ENCODE data around the gene CFAP126. TPM values are rescaled to one million over a fixed set of nuclear protein-coding genes. Genes with fewer than 3 reads are reported as not detected.
"Not testable (repeated sequence)": the region's sequence is repeated elsewhere in the genome, so short reads cannot be mapped to it uniquely, and the experiment has no call there.

CFAP126 gene
- total and polyA plus RNA-seq, 11 donors, result not detected

DNA sequence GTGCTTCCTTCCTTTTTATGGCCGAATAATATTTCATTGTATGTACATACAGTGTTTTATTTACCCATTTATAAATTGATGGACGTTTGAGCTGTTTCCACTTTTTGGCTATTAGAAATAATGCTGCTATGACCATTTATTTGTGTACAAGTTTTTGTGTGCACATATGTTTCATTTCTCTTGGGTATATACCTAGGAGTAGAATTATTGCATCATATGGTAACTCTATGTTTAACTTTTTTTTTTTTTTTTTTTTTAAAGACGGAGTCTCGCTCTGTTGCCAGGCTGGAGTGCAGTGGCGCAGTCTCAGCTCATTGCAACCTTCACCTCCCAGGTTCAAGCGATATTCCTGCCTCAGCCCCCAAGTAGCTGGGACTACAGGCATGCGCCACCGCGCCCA, 34.5 kb downstream of the CFAP126 start:
- H3K36me3 ChIP-seq, result peaks cover 0 to 100% (median 96%) of the 10 kb centered on the region in 9 donors
- intact Hi-C loops (cut with DNase I), result no loop called here
- no peak overlapping the region for H3K27ac ChIP-seq
- no peaks in the 10 kb centered on the region for H3K9me3 ChIP-seq
- no peaks in the 10 kb centered on the region for H3K4me1 ChIP-seq
- no peak overlapping the region for H3K4me3 ChIP-seq
- H3K27me3 ChIP-seq, result no peaks in the 10 kb centered on the region
- WGBS, 4 donors, result 92 to 97% (median 95%) methylated on average over 9 of the region's 9 CpGs
- ATAC-seq (no peak), DNase-seq (no peak)
- TF ChIP-seq, protein P1, sequence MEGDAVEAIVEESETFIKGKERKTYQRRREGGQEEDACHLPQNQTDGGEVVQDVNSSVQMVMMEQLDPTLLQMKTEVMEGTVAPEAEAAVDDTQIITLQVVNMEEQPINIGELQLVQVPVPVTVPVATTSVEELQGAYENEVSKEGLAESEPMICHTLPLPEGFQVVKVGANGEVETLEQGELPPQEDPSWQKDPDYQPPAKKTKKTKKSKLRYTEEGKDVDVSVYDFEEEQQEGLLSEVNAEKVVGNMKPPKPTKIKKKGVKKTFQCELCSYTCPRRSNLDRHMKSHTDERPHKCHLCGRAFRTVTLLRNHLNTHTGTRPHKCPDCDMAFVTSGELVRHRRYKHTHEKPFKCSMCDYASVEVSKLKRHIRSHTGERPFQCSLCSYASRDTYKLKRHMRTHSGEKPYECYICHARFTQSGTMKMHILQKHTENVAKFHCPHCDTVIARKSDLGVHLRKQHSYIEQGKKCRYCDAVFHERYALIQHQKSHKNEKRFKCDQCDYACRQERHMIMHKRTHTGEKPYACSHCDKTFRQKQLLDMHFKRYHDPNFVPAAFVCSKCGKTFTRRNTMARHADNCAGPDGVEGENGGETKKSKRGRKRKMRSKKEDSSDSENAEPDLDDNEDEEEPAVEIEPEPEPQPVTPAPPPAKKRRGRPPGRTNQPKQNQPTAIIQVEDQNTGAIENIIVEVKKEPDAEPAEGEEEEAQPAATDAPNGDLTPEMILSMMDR (IDR thresholded peaks at IDR 0.05), result no peak
- no peak for TF ChIP-seq POLR2A (IDR thresholded peaks at IDR 0.05)

DNA sequence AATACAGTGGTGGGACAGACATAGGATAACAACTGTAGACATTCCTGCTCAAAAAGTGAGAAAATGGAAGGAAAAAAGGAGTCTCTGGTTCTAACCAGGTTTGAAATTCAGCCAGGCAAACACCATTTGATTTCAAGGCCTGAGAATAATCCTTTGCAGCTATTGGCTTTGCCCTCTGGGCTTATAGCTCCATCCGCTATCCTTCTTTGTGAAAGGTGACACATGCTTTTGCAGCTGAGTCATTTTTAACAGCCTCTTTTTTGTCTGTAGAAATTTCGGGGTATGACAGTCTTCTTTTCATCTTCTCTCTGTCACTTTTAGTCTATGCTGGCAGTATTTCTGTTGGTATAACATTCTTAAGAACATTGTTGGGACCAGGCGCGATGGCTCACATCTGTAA, 37.3 kb downstream of the CFAP126 start:
- H3K9me3 ChIP-seq, result no peaks in the 10 kb centered on the region
- no peak overlapping the region for H3K4me3 ChIP-seq
- H3K27me3 ChIP-seq, result no peaks in the 10 kb centered on the region
- H3K27ac ChIP-seq, result no peak overlapping the region
- no peaks in the 10 kb centered on the region for H3K4me1 ChIP-seq
- DNase-seq, result no peak
- intact Hi-C loops (cut with DNase I), result no loop called here
- ATAC-seq, result no peak
- no peak for TF ChIP-seq POLR2A (IDR thresholded peaks at IDR 0.05)
- TF ChIP-seq, protein P1 (IDR thresholded peaks at IDR 0.05), result no peak
- peaks cover 0 to 100% (median 98%) of the 10 kb centered on the region in 9 donors for H3K36me3 ChIP-seq
- WGBS, 4 donors, result 83 to 95% (median 93%) methylated on average over 4 of the region's 4 CpGs

DNA sequence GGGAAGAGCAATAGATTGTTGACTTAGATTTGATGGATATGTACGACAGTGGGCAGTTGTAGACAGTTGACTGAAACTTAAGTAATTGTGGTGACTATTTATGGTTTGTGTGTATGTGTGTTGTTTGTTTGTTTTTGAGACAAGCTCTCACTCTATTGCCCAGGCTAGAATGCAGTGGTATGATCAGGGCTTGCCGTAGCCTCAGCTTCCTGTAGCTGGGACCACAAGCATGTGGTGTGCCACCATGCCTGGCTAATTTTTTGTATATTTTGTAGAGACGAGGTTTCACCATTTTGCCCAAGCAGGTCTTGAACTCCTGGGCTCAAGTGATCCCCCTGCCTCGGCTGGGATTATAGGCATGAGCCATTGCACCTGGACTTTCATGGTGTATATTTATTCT, 43.7 kb downstream of the CFAP126 start:
- Histone ChIP-seq H3K4me3 (no peak overlapping the region), H3K27me3 (no peaks in the 10 kb centered on the region), H3K4me1 (no peaks in the 10 kb centered on the region), H3K27ac (no peak overlapping the region), H3K9me3 (no peaks in the 10 kb centered on the region), H3K36me3 (peaks cover 0 to 83% (median 59%) of the 10 kb centered on the region in 9 donors)
- 85 to 95% (median 92%) methylated on average over 4 of the region's 4 CpGs for WGBS, 4 donors
- DNase-seq, result no peak
- intact Hi-C loops (cut with DNase I), result loop anchor here in 1 of 10 donors (10.0 kb wide), 1 partner anchor 51 kb away; no protein-coding TSS in a partner anchor
- no peak for ATAC-seq
- TF ChIP-seq, protein P1 (IDR thresholded peaks at IDR 0.05), result no peak
- no peak for TF ChIP-seq POLR2A (IDR thresholded peaks at IDR 0.05)

DNA sequence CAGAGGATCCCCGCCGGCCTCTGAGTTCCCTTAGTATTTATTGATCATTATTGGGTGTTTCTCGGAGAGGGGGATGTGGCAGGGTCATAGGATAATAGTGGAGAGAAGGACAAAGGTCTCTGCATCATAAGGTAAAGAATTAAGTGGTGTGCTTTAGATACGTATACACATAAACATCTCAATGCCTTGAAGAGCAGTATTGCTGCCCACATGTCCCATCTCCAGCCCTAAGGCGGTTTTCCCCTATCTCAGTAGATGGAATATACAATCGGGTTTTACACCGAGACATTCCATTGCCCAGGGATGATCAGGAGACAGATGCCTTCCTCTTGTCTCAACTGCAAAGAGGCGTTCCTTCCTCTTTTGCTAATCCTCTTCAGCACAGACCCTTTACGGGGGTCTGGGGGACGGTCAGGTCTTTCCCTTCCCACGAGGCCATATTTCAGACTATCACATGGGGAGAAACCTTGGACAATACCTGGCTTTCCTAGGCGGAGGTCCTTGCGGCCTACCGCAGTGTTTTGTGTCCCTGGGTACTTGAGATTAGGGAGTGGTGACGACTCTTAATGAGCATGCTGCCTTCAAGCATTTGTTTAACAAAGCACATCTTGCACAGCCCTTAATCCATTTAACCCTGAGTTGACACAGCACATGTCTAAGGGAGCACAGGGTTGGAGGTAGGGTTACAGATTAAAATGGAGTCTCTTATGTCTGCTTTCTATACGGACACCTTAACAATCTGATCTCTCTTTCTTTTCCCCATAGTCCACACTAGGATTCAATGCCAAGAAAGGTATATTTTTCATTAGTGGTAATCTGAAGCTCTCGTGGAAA, 51.6 kb downstream of the CFAP126 start:
- not testable (repeated sequence) for H3K9me3 ChIP-seq, ATAC-seq, DNase-seq, H3K4me3 ChIP-seq, H3K27ac ChIP-seq, H3K27me3 ChIP-seq
- 63 to 67% (median 66%) methylated on average over 17 of the region's 17 CpGs for WGBS, 4 donors
- Histone ChIP-seq H3K36me3 (peaks cover 0 to 24% (median 13%) of the 10 kb centered on the region in 9 donors), H3K4me1 (peaks cover 0 to 25% (median 15%) of the 10 kb centered on the region in 12 donors)
- intact Hi-C loops (cut with DNase I), result loop anchor here in 5 of 10 donors (2.0 to 10.0 kb wide), 5 partner anchors 49 to 91 kb away; partner anchors contain the start of genes TOMM40L (in 2 of the 5), APOA2 (in 1 of the 5) and CFAP126 (in 1 of the 5)

Other genes with a start within 250 kb of the CFAP126 start
- gene PFDN2, start 249.8 kb downstream of the CFAP126 start, total RNA-seq, result 10 to 100 TPM; 38.3 to 59.1 (median 49.4) TPM
- 100 to 1,000 TPM; 162 to 234 TPM for gene PFDN2, start 249.8 kb downstream of the CFAP126 start, polyA plus RNA-seq
- gene NIT1, start 249.8 kb downstream of the CFAP126 start, total RNA-seq, result 10 to 100 TPM; 28.1 to 42.7 (median 34.7) TPM
- gene NIT1, start 249.8 kb downstream of the CFAP126 start, polyA plus RNA-seq, result 10 to 100 TPM; 25.8 to 34.3 TPM
- gene DEDD, start 235.2 kb downstream of the CFAP126 start, total RNA-seq, result 10 to 100 TPM; 20.8 to 36.0 (median 26.5) TPM
- 10 to 100 TPM; 13.8 to 38.8 TPM for gene DEDD, start 235.2 kb downstream of the CFAP126 start, polyA plus RNA-seq
- 10 to 100 TPM; 54.4 to 86.9 (median 73.2) TPM for gene UFC1, start 213.9 kb downstream of the CFAP126 start, total RNA-seq
- 100 to 1,000 TPM in 1 of 2 donors, 10 to 100 TPM in 1; 60.7 to 131 TPM for gene UFC1, start 213.9 kb downstream of the CFAP126 start, polyA plus RNA-seq
- gene USP21, start 208.4 kb downstream of the CFAP126 start, total RNA-seq, result 10 to 100 TPM; 12.3 to 20.0 (median 14.6) TPM
- 10 to 100 TPM; 13.0 TPM for gene USP21, start 208.4 kb downstream of the CFAP126 start, polyA plus RNA-seq
- gene PPOX, start 201.4 kb downstream of the CFAP126 start, total RNA-seq, result 10 to 100 TPM in 8 of 9 donors, 1 to 10 TPM in 1; 9.7 to 16.7 (median 13.7) TPM
- gene PPOX, start 201.4 kb downstream of the CFAP126 start, polyA plus RNA-seq, result 10 to 100 TPM; 10.7 to 24.3 TPM
- gene B4GALT3, start 190.4 kb downstream of the CFAP126 start, total RNA-seq, result 10 to 100 TPM; 18.2 to 34.1 (median 22.4) TPM
- gene B4GALT3, start 190.4 kb downstream of the CFAP126 start, polyA plus RNA-seq, result 10 to 100 TPM; 13.4 to 40.8 TPM
- gene ADAMTS4, start 168.8 kb downstream of the CFAP126 start, total RNA-seq, result 10 to 100 TPM in 3 of 9 donors, 1 to 10 TPM in 6; 1.6 to 65.2 (median 8.4) TPM
- 1 to 10 TPM; 5.7 to 6.1 TPM for gene ADAMTS4, start 168.8 kb downstream of the CFAP126 start, polyA plus RNA-seq
- gene NDUFS2, start 165.5 kb downstream of the CFAP126 start, total RNA-seq, result 100 to 1,000 TPM; 214 to 460 (median 297) TPM
- gene NDUFS2, start 165.5 kb downstream of the CFAP126 start, polyA plus RNA-seq, result 100 to 1,000 TPM; 157 to 189 TPM
- 100 to 1,000 TPM in 1 of 9 donors, 10 to 100 TPM in 5, 1 to 10 TPM in 3; 2.9 to 157 (median 17.1) TPM for gene FCER1G, start 152.6 kb downstream of the CFAP126 start, total RNA-seq
- gene FCER1G, start 152.6 kb downstream of the CFAP126 start, polyA plus RNA-seq, result 10 to 100 TPM; 14.6 to 40.0 TPM
- gene APOA2, start 144.2 kb downstream of the CFAP126 start, total RNA-seq, result not detected
- not detected for gene APOA2, start 144.2 kb downstream of the CFAP126 start, polyA plus RNA-seq
- 10 to 100 TPM; 24.1 to 37.1 (median 31.1) TPM for gene TOMM40L, start 141.8 kb downstream of the CFAP126 start, total RNA-seq
- gene TOMM40L, start 141.8 kb downstream of the CFAP126 start, polyA plus RNA-seq, result 10 to 100 TPM; 28.8 to 29.1 TPM
- not detected for gene NR1I3, start 129.7 kb downstream of the CFAP126 start, total RNA-seq
- under 1 TPM in 1 of 2 donors, not detected in 1; 0.23 TPM for gene NR1I3, start 129.7 kb downstream of the CFAP126 start, polyA plus RNA-seq
- gene PCP4L1, start 109.1 kb downstream of the CFAP126 start, total RNA-seq, result under 1 TPM in 8 of 9 donors, not detected in 1; 0.29 to 0.62 (median 0.49) TPM
- gene PCP4L1, start 109.1 kb downstream of the CFAP126 start, polyA plus RNA-seq, result under 1 TPM; 0.19 to 0.42 TPM
- 1 to 10 TPM in 8 of 9 donors, under 1 TPM in 1; 0.90 to 5.6 (median 2.7) TPM for gene MPZ, start 57.9 kb downstream of the CFAP126 start, total RNA-seq
- gene MPZ, start 57.9 kb downstream of the CFAP126 start, polyA plus RNA-seq, result 1 to 10 TPM; 1.2 to 2.1 TPM
- 100 to 1,000 TPM; 113 to 408 (median 314) TPM for gene SDHC, start 53.5 kb downstream of the CFAP126 start, total RNA-seq
- gene SDHC, start 53.5 kb downstream of the CFAP126 start, polyA plus RNA-seq, result 100 to 1,000 TPM in 1 of 2 donors, 10 to 100 TPM in 1; 50.6 to 256 TPM
- gene FCGR2A, start 137.6 kb upstream of the CFAP126 start, total RNA-seq, result 100 to 1,000 TPM in 1 of 9 donors, 10 to 100 TPM in 7, 1 to 10 TPM in 1; 9.7 to 131 (median 11.7) TPM
- 10 to 100 TPM in 1 of 2 donors, 1 to 10 TPM in 1; 5.2 to 11.4 TPM for gene FCGR2A, start 137.6 kb upstream of the CFAP126 start, polyA plus RNA-seq
- 1 to 10 TPM in 3 of 9 donors, under 1 TPM in 6; 0.27 to 5.9 (median 0.93) TPM for gene HSPA6, start 156.7 kb upstream of the CFAP126 start, total RNA-seq
- 1 to 10 TPM in 1 of 2 donors, under 1 TPM in 1; 0.65 to 1.3 TPM for gene HSPA6, start 156.7 kb upstream of the CFAP126 start, polyA plus RNA-seq
- gene FCGR3A, start 181.9 kb upstream of the CFAP126 start, total RNA-seq, result 100 to 1,000 TPM in 1 of 9 donors, 10 to 100 TPM in 3, 1 to 10 TPM in 5; 1.8 to 204 (median 9.2) TPM
- 1 to 10 TPM; 3.2 to 9.9 TPM for gene FCGR3A, start 181.9 kb upstream of the CFAP126 start, polyA plus RNA-seq

All from heart left ventricle (tissue), 16 donors.